Natural killer cell (primary cell): ENCODE measurements around the gene PCBP3. TPM values are rescaled to one million over a fixed set of nuclear protein-coding genes. Genes with fewer than 3 reads are reported as not detected.

ENCODE experiments used
- ATAC-seq, 3 donors: fragments of 150-1000 bp in 2 of 3; fragments of 200-7000 bp in 1 of 3; cut with Tn5 transposase; 1 replicate in 1 of 3; 2 replicates in 2 of 3; pipeline ENCODE4 v1.10.0; 2021; ENCODE audit warnings: mild to moderate bottlenecking in 2 of 3, moderate library complexity in 2 of 3
- DNase-seq, 2 donors: peaks; one replicate each; pipeline versions ENCODE4 v3.0.0 to v3.0.0-alpha.2; 2013 to 2021; ENCODE audit warnings: mixed read lengths in 1 of 2
- H3K27ac ChIP-seq: one replicate; pipeline ENCODE4 v1.5.1; 2013; ENCODE audit warnings: mild to moderate bottlenecking, low read length
- H3K27me3 ChIP-seq: one replicate; pipeline ENCODE4 v1.6.1; 2013; ENCODE audit warnings: low read length; ENCODE audit not compliant: control insufficient read depth, insufficient read depth
- H3K36me3 ChIP-seq: one replicate; pipeline ENCODE4 v1.6.1; 2013; ENCODE audit warnings: low read length; ENCODE audit not compliant: control insufficient read depth, insufficient read depth
- H3K4me1 ChIP-seq: one replicate; pipeline ENCODE4 v1.6.1; 2013; ENCODE audit warnings: low read length; ENCODE audit not compliant: control insufficient read depth, insufficient read depth
- H3K4me3 ChIP-seq: one replicate; pipeline ENCODE4 v1.5.1; 2013; ENCODE audit warnings: low read length
- H3K9me3 ChIP-seq: one replicate; pipeline ENCODE4 v1.6.1; 2013; ENCODE audit warnings: low read length; ENCODE audit not compliant: control insufficient read depth, insufficient read depth
- H3K27ac Mint-ChIP-seq, 2 donors: one replicate each; pipeline ENCODE4 v1.8.0; 2022; ENCODE audit warnings: mild to moderate bottlenecking in 2 of 2, mixed read lengths in 2 of 2, moderate library complexity in 1 of 2
- H3K27me3 Mint-ChIP-seq, 2 donors: one replicate each; pipeline ENCODE4 v1.8.0; 2022; ENCODE audit warnings: low read depth in 2 of 2, mixed read lengths in 2 of 2
- H3K36me3 Mint-ChIP-seq: one replicate; pipeline ENCODE4 v1.8.0; 2022; ENCODE audit warnings: mixed read lengths
- H3K4me1 Mint-ChIP-seq, 2 donors: one replicate each; pipeline ENCODE4 v1.8.0; 2022; ENCODE audit warnings: mixed read lengths in 2 of 2
- H3K4me3 Mint-ChIP-seq: one replicate; pipeline ENCODE4 v1.8.0; 2022; ENCODE audit warnings: mild to moderate bottlenecking, moderate library complexity, mixed read lengths
- H3K9me3 Mint-ChIP-seq, 2 donors: one replicate each; pipeline ENCODE4 v1.8.0; 2022; ENCODE audit warnings: mixed read lengths in 2 of 2
- CTCF ChIP-seq: fragments of 200-600 bp; IDR thresholded peaks from one replicate; pipeline ENCODE4 v1.8.0; 2022; ENCODE audit warnings: antibody characterized with exemption
- WGBS: methylation state at CpG from one replicate; pipeline ENCODE4 v1.1.7; 2013; ENCODE audit warnings: missing lambda C conversion rate; ENCODE audit not compliant: insufficient coverage; 5-methylcytosine and 5-hydroxymethylcytosine counted together
- intact Hi-C: fragments of 100-400 bp; cut with micrococcal nuclease; formaldehyde crosslinking; loops from one replicate; pipeline ENCODE4 v1.14.2; 2022
- total RNA-seq, 4 donors: library from RNA; stranded (reverse); fragments of 120-200 nt in 1 of 4; gene quantifications; one replicate each; pipeline versions ENCODE4 v1.2.3 to v1.2.4, GENCODE V29; 2013 to 2022

PCBP3 gene
- total RNA-seq, 3 donors from 2014 or later (not counting 1 experiment from before 2014, with no cell fraction given), result 0.50 to 3.0 (median 0.52) TPM

DNA sequence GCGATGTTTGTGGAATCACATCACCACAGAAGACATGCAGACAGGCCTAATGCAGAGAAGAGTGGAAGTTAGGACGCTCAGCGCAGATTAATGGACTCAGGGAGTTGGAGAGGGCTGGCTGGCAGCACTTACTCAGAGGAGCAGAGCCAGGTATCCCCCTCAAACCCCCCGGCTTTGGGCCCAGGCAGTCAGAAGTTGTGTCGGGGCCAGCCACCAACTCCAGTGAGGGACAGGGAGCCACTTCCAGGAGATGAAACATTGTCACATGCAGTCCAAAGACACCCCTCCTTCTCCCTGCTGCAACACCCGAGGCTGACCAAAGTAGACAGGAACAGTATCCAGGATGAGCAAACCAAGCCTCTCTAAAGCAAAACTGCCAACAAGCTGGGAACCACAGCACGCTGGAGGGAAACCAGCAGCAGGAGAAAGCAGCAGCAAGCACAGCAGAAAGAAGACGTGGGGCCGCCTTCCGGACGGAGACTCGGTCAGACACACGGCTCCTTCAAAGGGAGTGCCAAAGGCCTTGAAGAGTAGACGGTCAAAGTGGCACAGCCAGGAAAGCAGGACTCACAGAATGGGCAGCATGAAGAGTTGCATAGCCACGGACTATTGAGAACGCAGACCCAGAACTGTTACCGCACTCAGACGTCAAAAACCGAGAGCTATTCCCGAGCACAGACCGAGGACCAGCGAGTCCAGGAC is 149.3 kb downstream of the PCBP3 start:
- no peaks in the 10 kb centered on the region for H3K4me1 ChIP-seq
- no peaks in the 10 kb centered on the region for H3K9me3 Mint-ChIP-seq
- no peak overlapping the region for H3K4me3 Mint-ChIP-seq
- intact Hi-C loops, result no loop called here
- no peaks in the 10 kb centered on the region for H3K36me3 Mint-ChIP-seq
- no peak for DNase-seq
- H3K36me3 ChIP-seq, result no peaks in the 10 kb centered on the region
- no peaks in the 10 kb centered on the region for H3K9me3 ChIP-seq
- WGBS, result 92% methylated on average over 22 of the region's 22 CpGs
- no peak overlapping the region for H3K27ac Mint-ChIP-seq
- no peak overlapping the region for H3K4me3 ChIP-seq
- no peaks in the 10 kb centered on the region for H3K27me3 ChIP-seq
- no peak for TF ChIP-seq CTCF
- no peak for ATAC-seq
- H3K27me3 Mint-ChIP-seq, result peaks cover 9 to 10% of the 10 kb centered on the region in 2 donors
- H3K27ac ChIP-seq, result no peak overlapping the region
- no peaks in the 10 kb centered on the region for H3K4me1 Mint-ChIP-seq

- intact Hi-C loops, result no loop called here
- H3K4me1 Mint-ChIP-seq, result no peaks in the 10 kb centered on the region
- H3K36me3 Mint-ChIP-seq, result no peaks in the 10 kb centered on the region
- no peak for TF ChIP-seq CTCF
- Histone ChIP-seq H3K4me1 (no peaks in the 10 kb centered on the region), H3K4me3 (no peak overlapping the region), H3K36me3 (no peaks in the 10 kb centered on the region), H3K27me3 (no peaks in the 10 kb centered on the region), H3K9me3 (no peaks in the 10 kb centered on the region), H3K27ac (no peak overlapping the region)
- no peak overlapping the region for H3K4me3 Mint-ChIP-seq
- ATAC-seq (no peak), DNase-seq (no peak)
- no peak overlapping the region for H3K27ac Mint-ChIP-seq
- 92% methylated on average over 6 of the region's 6 CpGs for WGBS
- H3K9me3 Mint-ChIP-seq, result no peaks in the 10 kb centered on the region
- peaks cover 5 to 9% of the 10 kb centered on the region in 2 donors for H3K27me3 Mint-ChIP-seq
Measured at GRCh38 chr21:45794027-45794426, 150.5 kb downstream of the PCBP3 start.

GRCh38 chr21:45796003-45796402 is 152.5 kb downstream of the PCBP3 start:
- no peaks in the 10 kb centered on the region for H3K36me3 ChIP-seq
- DNase-seq, result no peak
- H3K4me1 ChIP-seq, result no peaks in the 10 kb centered on the region
- peaks cover 0 to 5% of the 10 kb centered on the region in 2 donors for H3K27me3 Mint-ChIP-seq
- no peaks in the 10 kb centered on the region for H3K9me3 Mint-ChIP-seq
- no peak overlapping the region for H3K4me3 Mint-ChIP-seq
- no peaks in the 10 kb centered on the region for H3K27me3 ChIP-seq
- H3K4me3 ChIP-seq, result no peak overlapping the region
- no peaks in the 10 kb centered on the region for H3K4me1 Mint-ChIP-seq
- no peak overlapping the region for H3K27ac Mint-ChIP-seq
- no peaks in the 10 kb centered on the region for H3K9me3 ChIP-seq
- no peaks in the 10 kb centered on the region for H3K36me3 Mint-ChIP-seq
- no peak for TF ChIP-seq CTCF
- no peak overlapping the region for H3K27ac ChIP-seq
- WGBS, result 88% methylated on average over 3 of the region's 3 CpGs
- ATAC-seq, result no peak
- intact Hi-C loops, result no loop called here

DNA sequence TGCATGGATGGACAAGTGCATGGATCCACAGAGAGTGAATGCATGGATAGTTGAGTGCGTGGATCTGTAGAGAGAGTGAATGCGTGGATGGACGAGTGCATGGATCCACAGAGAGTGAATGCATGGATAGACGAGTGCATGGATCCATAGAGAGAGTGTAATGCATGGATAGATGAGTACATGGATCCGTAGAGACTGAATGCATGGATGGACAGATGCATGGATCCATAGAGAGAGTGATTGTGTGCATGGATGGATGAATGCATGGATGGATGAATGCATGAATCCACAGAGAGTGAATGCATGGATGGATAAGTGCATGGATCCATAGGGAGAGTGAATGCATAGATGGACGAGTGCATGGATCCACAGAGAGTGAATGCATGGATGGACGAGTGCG is 153.8 kb downstream of the PCBP3 start:
- Mint-ChIP-seq H3K27me3 (peaks cover 0 to 5% of the 10 kb centered on the region in 2 donors), H3K4me1 (no peaks in the 10 kb centered on the region), H3K27ac (no peak overlapping the region), H3K36me3 (no peaks in the 10 kb centered on the region), H3K4me3 (no peak overlapping the region), H3K9me3 (no peaks in the 10 kb centered on the region)
- ATAC-seq (peak in 1 of 3 donors; percentile 44), DNase-seq (no peak)
- intact Hi-C loops, result no loop called here
- TF ChIP-seq CTCF, result no peak
- no peaks in the 10 kb centered on the region for H3K27me3 ChIP-seq
- no peaks in the 10 kb centered on the region for H3K9me3 ChIP-seq
- H3K4me3 ChIP-seq, result no peak overlapping the region
- H3K36me3 ChIP-seq, result no peaks in the 10 kb centered on the region
- H3K4me1 ChIP-seq, result no peaks in the 10 kb centered on the region
- no peak overlapping the region for H3K27ac ChIP-seq
- 62% methylated on average over 8 of the region's 8 CpGs for WGBS
